Mononuclear cell (primary cell): ENCODE measurements around the gene PTPRN2. TPM values are rescaled to one million over a fixed set of nuclear protein-coding genes. Genes with fewer than 3 reads are reported as not detected.

Source experiments
- H3K27me3 ChIP-seq: 2 replicates; pipeline ENCODE4 v1.6.0; 2011; ENCODE audit warnings: low read length, control low read depth; ENCODE audit not compliant: insufficient read depth
- H3K4me1 ChIP-seq: 2 replicates; pipeline ENCODE4 v1.5.1; 2011; ENCODE audit warnings: mild to moderate bottlenecking, low read length, control low read depth; ENCODE audit not compliant: insufficient read depth
- H3K4me3 ChIP-seq: 2 replicates; pipeline ENCODE4 v1.5.1; 2011; ENCODE audit warnings: mild to moderate bottlenecking, low read length, moderate library complexity
- H3K9me3 ChIP-seq: 2 replicates; pipeline ENCODE4 v1.5.1; 2011; ENCODE audit warnings: low read depth, mild to moderate bottlenecking, control low read depth, low read length
- total RNA-seq: library from RNA; depleted of rRNA; stranded (reverse); fragments of >200 nt; gene quantifications from one replicate; pipeline ENCODE4 v1.2.3, GENCODE V29; 2012

Gene PTPRN2
- total RNA-seq, 1 donor, result 0.31 TPM

- Histone ChIP-seq H3K4me1 (no peaks in the 10 kb centered on the region), H3K27me3 (no peaks in the 10 kb centered on the region), H3K4me3 (no peak overlapping the region), H3K9me3 (no peaks in the 10 kb centered on the region)
Observed at GRCh38 chr7:157760004-157760730, 827.5 kb downstream of the PTPRN2 start.

- no peaks in the 10 kb centered on the region for H3K27me3 ChIP-seq
- no peaks in the 10 kb centered on the region for H3K4me1 ChIP-seq
- no peak overlapping the region for H3K4me3 ChIP-seq
- no peaks in the 10 kb centered on the region for H3K9me3 ChIP-seq
Observed at GRCh38 chr7:157759246-157759805, 828.3 kb downstream of the PTPRN2 start.

GRCh38 chr7:157758468-157759245 is 829.0 kb downstream of the PTPRN2 start:
- H3K27me3 ChIP-seq, result no peaks in the 10 kb centered on the region
- H3K4me3 ChIP-seq, result no peak overlapping the region
- H3K9me3 ChIP-seq, result no peaks in the 10 kb centered on the region
- H3K4me1 ChIP-seq, result no peaks in the 10 kb centered on the region

- H3K4me3 ChIP-seq, result no peak overlapping the region
- H3K27me3 ChIP-seq, result no peaks in the 10 kb centered on the region
- no peaks in the 10 kb centered on the region for H3K4me1 ChIP-seq
- H3K9me3 ChIP-seq, result no peaks in the 10 kb centered on the region
Observed at GRCh38 chr7:157757776-157758467, 829.7 kb downstream of the PTPRN2 start.

GRCh38 chr7:157757211-157757610 is 830.4 kb downstream of the PTPRN2 start:
- no peaks in the 10 kb centered on the region for H3K27me3 ChIP-seq
- H3K4me1 ChIP-seq, result no peaks in the 10 kb centered on the region
- no peak overlapping the region for H3K4me3 ChIP-seq
- no peaks in the 10 kb centered on the region for H3K9me3 ChIP-seq

- no peak overlapping the region for H3K4me3 ChIP-seq
- H3K9me3 ChIP-seq, result no peaks in the 10 kb centered on the region
- H3K4me1 ChIP-seq, result no peaks in the 10 kb centered on the region
- no peaks in the 10 kb centered on the region for H3K27me3 ChIP-seq
Observed at GRCh38 chr7:157755741-157756140, 831.9 kb downstream of the PTPRN2 start.

GRCh38 chr7:157754416-157754790 is 833.2 kb downstream of the PTPRN2 start:
- Histone ChIP-seq H3K4me1 (no peaks in the 10 kb centered on the region), H3K27me3 (no peaks in the 10 kb centered on the region), H3K4me3 (no peak overlapping the region), H3K9me3 (no peaks in the 10 kb centered on the region)

- no peaks in the 10 kb centered on the region for H3K9me3 ChIP-seq
- no peak overlapping the region for H3K4me3 ChIP-seq
- H3K4me1 ChIP-seq, result no peaks in the 10 kb centered on the region
- H3K27me3 ChIP-seq, result no peaks in the 10 kb centered on the region
Observed at GRCh38 chr7:157753713-157754415, 833.8 kb downstream of the PTPRN2 start.

GRCh38 chr7:157752832-157753291 is 834.8 kb downstream of the PTPRN2 start:
- Histone ChIP-seq H3K27me3 (no peaks in the 10 kb centered on the region), H3K4me3 (no peak overlapping the region), H3K4me1 (no peaks in the 10 kb centered on the region), H3K9me3 (no peaks in the 10 kb centered on the region)

GRCh38 chr7:157751951-157752673 is 835.5 kb downstream of the PTPRN2 start:
- no peak overlapping the region for H3K4me3 ChIP-seq
- no peaks in the 10 kb centered on the region for H3K4me1 ChIP-seq
- no peaks in the 10 kb centered on the region for H3K27me3 ChIP-seq
- no peaks in the 10 kb centered on the region for H3K9me3 ChIP-seq

GRCh38 chr7:157751406-157751805 is 836.2 kb downstream of the PTPRN2 start:
- no peaks in the 10 kb centered on the region for H3K9me3 ChIP-seq
- no peaks in the 10 kb centered on the region for H3K4me1 ChIP-seq
- no peak overlapping the region for H3K4me3 ChIP-seq

GRCh38 chr7:157750291-157750690 is 837.3 kb downstream of the PTPRN2 start:
- no peaks in the 10 kb centered on the region for H3K27me3 ChIP-seq

More at GRCh38 chr7:157751406-157751805, 836.2 kb downstream of the PTPRN2 start:
- H3K27me3 ChIP-seq, result no peaks in the 10 kb centered on the region

GRCh38 chr7:157745721-157746709 is 841.6 kb downstream of the PTPRN2 start:
- no peaks in the 10 kb centered on the region for H3K4me1 ChIP-seq
- no peaks in the 10 kb centered on the region for H3K9me3 ChIP-seq
- no peak overlapping the region for H3K4me3 ChIP-seq
- H3K27me3 ChIP-seq, result no peaks in the 10 kb centered on the region

More at GRCh38 chr7:157750291-157750690, 837.3 kb downstream of the PTPRN2 start:
- no peak overlapping the region for H3K4me3 ChIP-seq
- no peaks in the 10 kb centered on the region for H3K9me3 ChIP-seq
- no peaks in the 10 kb centered on the region for H3K4me1 ChIP-seq
